Left hindlimb (tissue), 1 donor: ENCODE data around the gene PRR15.

Experiments used
- DNase-seq: peaks from one replicate; pipeline ENCODE4 v3.0.0-alpha.2; 2018

PRR15 gene

GRCh38 chr7:29611941-29612544 is 48.4 kb downstream of the PRR15 start:
- no peak for DNase-seq

GRCh38 chr7:29612596-29612995 is 49.0 kb downstream of the PRR15 start:
- no peak for DNase-seq

GRCh38 chr7:29613100-29613499 is 49.5 kb downstream of the PRR15 start:
- DNase-seq: no peak

DNA sequence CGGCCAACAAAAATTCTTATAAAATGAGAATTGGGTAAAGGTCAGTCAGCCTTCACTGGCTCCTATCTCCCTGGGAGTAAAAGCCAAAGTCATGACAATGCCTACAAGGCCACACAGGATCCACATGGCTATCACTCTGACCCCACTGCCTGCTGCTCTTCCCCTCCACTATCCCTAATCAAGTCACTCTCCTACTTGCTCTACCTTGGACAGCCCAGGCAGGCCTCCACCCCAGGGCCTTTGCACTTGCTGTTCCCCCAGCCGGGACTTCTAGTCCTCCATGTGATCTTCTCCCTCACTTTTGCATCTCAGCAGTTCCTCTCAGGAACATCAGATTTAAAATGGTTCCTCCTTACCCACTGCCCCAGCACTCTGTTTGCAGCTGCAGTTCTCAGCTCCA is 50.6 kb downstream of the PRR15 start:
- DNase-seq: no peak
